WTC11 (cell line): ENCODE data around the gene SOS2.

Experiments used
- NFYB ChIP-seq: sonication (generic); formaldehyde crosslinking; conservative IDR thresholded peaks from 2 replicates; pipeline ENCODE4 v1.8.0; 2022; ENCODE audit warnings: low read depth, missing genetic modification reagents
- RELA ChIP-seq: sonication (generic); formaldehyde crosslinking; IDR thresholded peaks from 2 replicates; pipeline ENCODE4 v1.8.1; 2022; ENCODE audit warnings: missing genetic modification reagents, mild to moderate bottlenecking, borderline replicate concordance
- TEAD4 ChIP-seq: sonication (generic); formaldehyde crosslinking; IDR thresholded peaks from 2 replicates; pipeline ENCODE4 v1.8.0; 2022; ENCODE audit warnings: mild to moderate bottlenecking, missing genetic modification reagents
- TF ChIP-seq, protein P1 (sequence below): fragments of 200-600 bp; IDR thresholded peaks from 2 replicates; pipeline ENCODE4 v1.8.0; 2022; ENCODE audit warnings: antibody characterized with exemption

DNA sequence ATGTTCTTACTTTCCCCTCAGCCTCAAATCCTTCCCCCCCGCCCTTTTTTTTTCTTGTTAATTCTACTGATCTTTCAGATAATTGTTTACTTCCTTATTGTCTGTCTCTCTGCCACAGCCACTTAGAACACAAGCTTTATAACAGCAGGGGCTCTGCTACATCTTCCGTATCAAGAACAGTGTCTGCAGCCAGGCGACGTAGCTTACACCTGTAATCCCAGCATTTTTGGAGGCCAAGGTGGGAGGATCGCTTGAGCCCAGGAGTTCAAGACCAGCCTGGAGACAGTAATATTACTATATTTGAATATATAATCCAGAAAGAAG is 5.4 kb downstream of the SOS2 start:
- TF ChIP-seq RELA (CRISPR knock-in tag) (no peak), NFYB (CRISPR knock-in tag) (no peak), TEAD4 (CRISPR knock-in tag) (no peak)
- TF ChIP-seq, protein P1, sequence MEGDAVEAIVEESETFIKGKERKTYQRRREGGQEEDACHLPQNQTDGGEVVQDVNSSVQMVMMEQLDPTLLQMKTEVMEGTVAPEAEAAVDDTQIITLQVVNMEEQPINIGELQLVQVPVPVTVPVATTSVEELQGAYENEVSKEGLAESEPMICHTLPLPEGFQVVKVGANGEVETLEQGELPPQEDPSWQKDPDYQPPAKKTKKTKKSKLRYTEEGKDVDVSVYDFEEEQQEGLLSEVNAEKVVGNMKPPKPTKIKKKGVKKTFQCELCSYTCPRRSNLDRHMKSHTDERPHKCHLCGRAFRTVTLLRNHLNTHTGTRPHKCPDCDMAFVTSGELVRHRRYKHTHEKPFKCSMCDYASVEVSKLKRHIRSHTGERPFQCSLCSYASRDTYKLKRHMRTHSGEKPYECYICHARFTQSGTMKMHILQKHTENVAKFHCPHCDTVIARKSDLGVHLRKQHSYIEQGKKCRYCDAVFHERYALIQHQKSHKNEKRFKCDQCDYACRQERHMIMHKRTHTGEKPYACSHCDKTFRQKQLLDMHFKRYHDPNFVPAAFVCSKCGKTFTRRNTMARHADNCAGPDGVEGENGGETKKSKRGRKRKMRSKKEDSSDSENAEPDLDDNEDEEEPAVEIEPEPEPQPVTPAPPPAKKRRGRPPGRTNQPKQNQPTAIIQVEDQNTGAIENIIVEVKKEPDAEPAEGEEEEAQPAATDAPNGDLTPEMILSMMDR, result no peak
